NK-92 treated with Interleukin-12 subunit alpha and Interleukin-12 subunit beta, amount 100 ng/mL, for 24 hours (cell line): ENCODE measurements around the gene ARHGAP19.
A peak's percentile ranks its signal among the peaks of the same experiment; 100 is the strongest.

Source experiments
- DNase-seq: peaks from one replicate; lab custom pipeline; 2025; lab: John Stamatoyannopoulos, UW

ARHGAP19 gene, protein sequence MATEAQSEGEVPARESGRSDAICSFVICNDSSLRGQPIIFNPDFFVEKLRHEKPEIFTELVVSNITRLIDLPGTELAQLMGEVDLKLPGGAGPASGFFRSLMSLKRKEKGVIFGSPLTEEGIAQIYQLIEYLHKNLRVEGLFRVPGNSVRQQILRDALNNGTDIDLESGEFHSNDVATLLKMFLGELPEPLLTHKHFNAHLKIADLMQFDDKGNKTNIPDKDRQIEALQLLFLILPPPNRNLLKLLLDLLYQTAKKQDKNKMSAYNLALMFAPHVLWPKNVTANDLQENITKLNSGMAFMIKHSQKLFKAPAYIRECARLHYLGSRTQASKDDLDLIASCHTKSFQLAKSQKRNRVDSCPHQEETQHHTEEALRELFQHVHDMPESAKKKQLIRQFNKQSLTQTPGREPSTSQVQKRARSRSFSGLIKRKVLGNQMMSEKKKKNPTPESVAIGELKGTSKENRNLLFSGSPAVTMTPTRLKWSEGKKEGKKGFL

DNA sequence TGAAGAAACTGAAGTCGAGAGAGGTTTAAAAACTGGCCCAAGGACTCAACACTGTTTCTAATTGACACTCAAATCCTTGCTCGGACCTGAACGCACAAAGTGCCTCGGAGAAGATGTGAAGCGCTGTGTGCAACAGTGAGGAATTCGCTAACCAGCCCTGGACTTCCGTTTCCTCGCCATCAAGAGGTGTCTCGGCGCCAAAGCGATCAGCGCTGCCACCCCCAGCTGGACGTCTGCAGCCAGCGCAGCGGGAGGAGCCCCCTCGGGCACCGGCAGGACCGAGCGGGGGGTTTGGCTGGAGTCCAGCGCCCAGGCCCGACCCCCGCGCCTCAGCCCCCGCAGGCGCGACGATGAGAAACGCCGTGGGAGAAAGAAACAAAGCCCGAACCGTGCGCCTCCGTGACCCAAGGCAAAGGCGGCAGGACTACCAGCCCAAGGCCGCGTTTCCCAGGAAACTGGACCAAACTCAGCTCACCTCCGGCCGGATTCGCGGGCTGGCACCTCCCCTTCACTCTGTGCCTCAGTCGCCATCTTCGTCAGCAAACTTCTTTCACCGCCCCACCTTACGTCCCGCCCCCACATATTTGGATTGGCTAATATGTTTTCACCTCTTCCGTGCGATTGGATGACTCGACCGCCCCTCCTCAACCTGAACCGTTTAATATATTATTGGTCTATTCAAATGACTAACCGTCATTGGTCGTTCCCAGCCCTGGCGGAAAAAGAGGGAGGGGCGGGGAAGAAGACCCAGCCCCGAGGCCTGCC lies at the start of gene ARHGAP19:
Gene ARHGAP19 (minus strand): TSS at position 541 of the 765 bp plus-strand sequence. CDS start 10 bp downstream, at position 531.
- DNase-seq: peak; percentile 87

GRCh38 chr10:97341416-97341815 lies 49.0 kb upstream of the ARHGAP19 start:
- DNase-seq: no peak

GRCh38 chr10:97338041-97338440 lies 45.6 kb upstream of the ARHGAP19 start:
- no peak for DNase-seq

GRCh38 chr10:97336942-97337831 lies 44.8 kb upstream of the ARHGAP19 start:
- DNase-seq: no peak

- DNase-seq: no peak
Observed at GRCh38 chr10:97336446-97336845, 44.0 kb upstream of the ARHGAP19 start.

GRCh38 chr10:97336006-97336405 lies 43.6 kb upstream of the ARHGAP19 start:
- DNase-seq: no peak

DNA sequence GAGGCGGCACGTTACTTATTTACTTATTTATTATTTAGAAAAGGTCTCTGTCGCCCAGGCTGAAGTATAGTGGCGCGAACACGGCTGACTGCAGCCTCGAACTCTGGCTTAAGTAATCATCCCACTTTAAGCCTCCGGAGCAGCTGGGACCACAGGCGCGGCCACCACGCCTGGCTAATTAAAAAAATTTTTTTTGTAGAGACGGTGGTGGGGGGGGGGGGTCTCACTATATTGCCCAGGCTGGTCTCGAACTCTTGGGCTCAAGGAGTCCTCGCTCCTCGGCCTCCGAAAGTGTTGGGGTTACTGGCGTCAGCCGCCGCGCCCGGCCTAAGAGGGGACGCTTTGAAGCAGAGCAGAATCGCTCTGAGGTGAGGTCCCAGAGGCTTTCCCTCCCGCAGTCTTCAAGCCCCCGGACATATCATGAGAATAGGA lies 42.8 kb upstream of the ARHGAP19 start:
- no peak for DNase-seq

DNA sequence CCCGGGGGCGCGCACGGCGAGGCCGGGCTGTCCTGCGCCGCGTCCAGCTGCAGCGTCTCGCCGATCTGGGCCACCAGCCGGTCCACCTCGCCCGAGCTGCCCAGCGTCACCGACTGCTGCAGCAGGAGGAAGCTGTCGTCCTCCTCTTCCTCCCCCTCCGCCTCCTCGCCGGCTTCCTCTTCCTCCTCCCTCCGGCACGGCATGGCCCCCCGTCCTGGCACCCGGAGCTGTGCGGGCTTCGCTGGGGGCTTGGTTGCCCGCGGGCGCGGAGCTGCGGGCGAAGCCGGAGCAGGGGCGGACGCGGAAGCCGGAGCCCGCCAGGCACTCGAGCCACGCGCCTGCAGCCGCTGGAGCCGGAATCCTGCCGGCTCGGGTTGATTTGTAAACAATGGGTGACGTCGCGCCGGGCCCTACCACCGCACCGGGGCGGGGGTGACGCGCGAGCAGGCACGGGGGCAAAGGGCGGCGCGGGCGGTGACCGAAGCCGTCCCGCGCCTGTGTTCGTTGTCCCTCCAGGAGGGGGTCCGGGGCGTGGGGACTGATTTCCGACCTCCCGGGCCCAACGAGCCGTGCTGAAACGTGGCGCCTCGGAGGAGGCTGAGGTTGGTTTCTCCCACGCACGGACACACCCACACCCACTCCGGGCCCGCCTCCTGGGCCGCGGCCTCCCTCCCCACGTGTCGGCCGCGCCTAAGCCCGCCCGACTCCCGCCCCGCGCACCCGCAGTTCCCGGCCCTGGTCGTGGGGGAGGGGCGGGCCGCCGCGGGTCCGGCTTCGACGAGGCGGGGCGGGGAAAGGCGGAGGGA lies 42.1 kb upstream of the ARHGAP19 start, which contains the start of gene FRAT2:
Gene FRAT2 (minus strand): TSS at position 360 of the 806 bp plus-strand sequence. CDS start 157 bp downstream, at position 203.
- peak; percentile 83 for DNase-seq

GRCh38 chr10:97333601-97334369 lies 41.3 kb upstream of the ARHGAP19 start:
- no peak for DNase-seq

- DNase-seq: no peak
Observed at GRCh38 chr10:97333351-97333600, 40.8 kb upstream of the ARHGAP19 start.

DNA sequence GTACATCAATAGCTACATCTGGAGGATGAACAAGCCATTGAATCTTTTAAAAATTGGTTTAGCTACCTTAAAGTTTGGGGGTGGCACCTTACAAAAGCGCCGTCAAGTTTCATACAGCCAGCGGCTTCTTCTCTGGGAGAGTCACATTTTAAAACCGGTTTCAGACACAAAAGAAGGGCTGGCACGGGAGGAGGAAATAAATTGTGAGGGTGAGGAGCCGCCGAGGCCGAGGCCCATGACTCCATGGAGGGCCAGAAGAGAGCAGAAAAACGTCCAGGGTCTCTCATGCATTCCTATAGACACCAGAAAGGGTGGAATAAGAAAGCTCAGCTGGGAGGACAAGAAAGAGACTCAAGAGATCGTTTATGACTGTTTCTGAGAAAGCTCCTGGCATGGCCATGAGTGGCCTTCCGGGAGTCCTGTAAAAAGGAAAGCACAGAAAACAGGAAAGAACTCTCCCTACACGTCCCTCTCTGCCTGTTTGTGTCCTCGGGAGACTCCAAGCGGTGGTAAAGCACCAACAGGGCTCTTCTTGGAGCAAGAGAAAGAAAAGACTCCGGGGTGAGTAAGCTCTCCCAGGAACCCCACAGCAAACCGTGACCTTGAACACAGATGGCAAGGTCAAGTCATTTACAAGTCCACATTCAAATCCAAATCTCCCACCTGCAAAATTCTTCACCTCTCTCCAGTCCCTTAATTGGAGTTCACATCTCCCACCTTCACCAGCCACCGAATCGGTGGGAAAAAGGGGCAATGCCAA lies 40.3 kb upstream of the ARHGAP19 start:
- no peak for DNase-seq

DNA sequence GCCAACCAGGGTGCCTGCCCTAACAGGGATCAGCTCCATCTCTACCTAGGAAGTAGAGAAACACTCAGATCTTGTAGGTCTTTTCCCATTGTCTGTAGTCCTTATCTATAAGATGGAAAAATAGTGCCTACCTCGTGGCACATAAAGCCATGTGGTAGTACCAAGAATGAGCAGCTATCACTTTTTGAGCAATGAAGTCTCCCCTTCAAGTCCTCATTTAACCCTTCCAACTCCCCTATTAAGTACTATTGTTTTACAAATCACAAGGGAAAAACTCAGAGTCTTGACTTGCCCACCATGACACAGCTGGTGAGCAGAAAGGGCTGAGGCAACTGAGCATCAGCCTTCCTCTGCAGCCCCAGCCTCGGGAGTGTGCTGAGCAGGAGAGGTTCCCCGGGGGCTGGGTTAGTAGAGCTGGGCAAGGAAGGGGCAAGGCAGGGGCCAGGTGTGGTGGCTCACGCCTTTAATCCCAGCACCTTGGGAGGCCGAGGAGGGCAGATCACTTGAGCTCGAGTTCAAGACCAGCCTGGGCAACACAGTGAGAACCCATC lies 38.8 kb upstream of the ARHGAP19 start:
- DNase-seq: no peak

GRCh38 chr10:97329766-97330165 lies 37.3 kb upstream of the ARHGAP19 start:
- no peak for DNase-seq

- DNase-seq: no peak
Observed at GRCh38 chr10:97328646-97329453, 36.4 kb upstream of the ARHGAP19 start.

GRCh38 chr10:97327348-97328294 lies 35.2 kb upstream of the ARHGAP19 start:
- no peak for DNase-seq

GRCh38 chr10:97325754-97326153 lies 33.3 kb upstream of the ARHGAP19 start:
- DNase-seq: no peak

- no peak for DNase-seq
Observed at GRCh38 chr10:97323501-97323900, 31.1 kb upstream of the ARHGAP19 start.
